Brain microvascular endothelial cell (primary cell): ENCODE data around the gene C12orf60.

Experiments
- DNase-seq: peaks from one replicate; pipeline ENCODE4 v3.0.0-alpha.2; 2020
- H3K27ac ChIP-seq: fragments of 250-450 bp; sonication (Bioruptor Pico); 2 replicates; pipeline ENCODE4 v1.5.1; 2020; ENCODE audit warnings: mild to moderate bottlenecking, moderate library complexity
- H3K27me3 ChIP-seq: fragments of 250-450 bp; sonication (Bioruptor Pico); replicated peaks from 2 replicates; pipeline ENCODE4 v1.5.1; 2020; ENCODE audit warnings: mild to moderate bottlenecking
- H3K36me3 ChIP-seq: fragments of 250-450 bp; sonication (Bioruptor Pico); replicated peaks from 2 replicates; pipeline ENCODE4 v1.5.1; 2020; ENCODE audit warnings: mild to moderate bottlenecking
- H3K4me3 ChIP-seq: 2 replicates; pipeline ENCODE4 v1.5.1; 2011; ENCODE audit warnings: low read depth, mild to moderate bottlenecking, control low read depth, low read length, moderate library complexity
- in situ Hi-C: cut with HindIII; loops from 2 replicates; pipeline ENCODE4 v1.10.0; 2017; ENCODE audit warnings: low sequenced_read_pairs, low pct_ligation_motif_present
- TF ChIP-seq, protein P1 (sequence below): IDR thresholded peaks from 2 replicates; pipeline ENCODE4 v1.5.1; 2011; ENCODE audit warnings: low read depth, mild to moderate bottlenecking, moderate library complexity, low read length, control low read depth, inconsistent platforms; ENCODE audit errors: missing control alignments

C12orf60 gene

DNA sequence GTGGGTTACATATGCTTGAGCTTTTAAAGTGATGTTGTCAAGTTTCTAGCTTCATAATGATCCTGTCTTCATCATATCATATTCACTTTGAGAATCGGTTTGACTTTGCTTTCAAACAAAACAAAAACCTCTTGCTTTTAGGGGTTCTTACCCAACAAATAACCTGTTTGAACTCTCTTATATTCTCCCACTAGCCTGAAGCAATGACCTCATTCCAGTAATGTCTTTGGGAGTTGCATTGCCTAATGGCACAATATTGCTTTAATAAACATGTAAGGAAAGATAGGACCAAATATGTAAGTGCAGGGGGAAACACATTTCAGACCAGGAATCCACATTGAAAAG lies 27.9 kb upstream of the C12orf60 start:
- Histone ChIP-seq H3K36me3 (no peaks in the 10 kb centered on the region), H3K4me3 (peak overlapping the region; percentile 94), H3K27me3 (no peaks in the 10 kb centered on the region), H3K27ac (peak overlapping the region; percentile 72)
- peak; percentile 24 for DNase-seq
- TF ChIP-seq, protein P1, sequence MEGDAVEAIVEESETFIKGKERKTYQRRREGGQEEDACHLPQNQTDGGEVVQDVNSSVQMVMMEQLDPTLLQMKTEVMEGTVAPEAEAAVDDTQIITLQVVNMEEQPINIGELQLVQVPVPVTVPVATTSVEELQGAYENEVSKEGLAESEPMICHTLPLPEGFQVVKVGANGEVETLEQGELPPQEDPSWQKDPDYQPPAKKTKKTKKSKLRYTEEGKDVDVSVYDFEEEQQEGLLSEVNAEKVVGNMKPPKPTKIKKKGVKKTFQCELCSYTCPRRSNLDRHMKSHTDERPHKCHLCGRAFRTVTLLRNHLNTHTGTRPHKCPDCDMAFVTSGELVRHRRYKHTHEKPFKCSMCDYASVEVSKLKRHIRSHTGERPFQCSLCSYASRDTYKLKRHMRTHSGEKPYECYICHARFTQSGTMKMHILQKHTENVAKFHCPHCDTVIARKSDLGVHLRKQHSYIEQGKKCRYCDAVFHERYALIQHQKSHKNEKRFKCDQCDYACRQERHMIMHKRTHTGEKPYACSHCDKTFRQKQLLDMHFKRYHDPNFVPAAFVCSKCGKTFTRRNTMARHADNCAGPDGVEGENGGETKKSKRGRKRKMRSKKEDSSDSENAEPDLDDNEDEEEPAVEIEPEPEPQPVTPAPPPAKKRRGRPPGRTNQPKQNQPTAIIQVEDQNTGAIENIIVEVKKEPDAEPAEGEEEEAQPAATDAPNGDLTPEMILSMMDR = no peak
- in situ Hi-C loops = no loop called here

DNA sequence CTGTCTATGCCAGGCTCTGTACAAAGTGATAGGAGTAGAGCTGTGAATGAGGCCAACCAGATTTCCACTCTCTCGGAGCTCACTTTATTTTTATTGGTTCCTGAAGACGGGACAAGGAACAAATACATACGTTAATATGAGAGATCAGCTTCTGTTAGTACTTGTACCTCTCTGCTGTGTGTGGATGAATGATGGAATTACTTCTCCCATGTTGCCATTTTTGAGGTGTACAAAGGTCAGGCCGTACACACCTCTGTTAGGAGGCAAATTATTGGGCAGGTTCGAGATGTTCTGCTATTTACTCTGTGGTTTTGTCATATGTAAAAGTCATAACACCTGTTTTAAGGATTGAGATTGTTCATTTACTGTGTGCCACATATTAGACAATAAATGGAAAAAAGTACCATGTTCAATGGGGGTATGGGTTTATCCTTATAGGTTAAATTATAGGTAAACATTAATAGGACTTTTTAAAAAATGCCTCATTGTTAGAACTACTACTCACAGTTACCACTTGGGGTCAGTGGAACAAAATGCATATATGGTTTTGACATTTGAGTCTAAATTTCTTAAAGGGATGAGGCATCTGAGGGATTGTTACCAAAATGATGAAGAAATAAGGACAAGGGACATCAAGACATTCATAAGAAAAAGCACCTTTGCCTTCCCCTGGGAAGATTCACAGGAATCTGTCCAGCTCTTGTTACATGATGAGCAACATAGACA lies 27.1 kb upstream of the C12orf60 start:
- in situ Hi-C loops = no loop called here
- H3K4me3 ChIP-seq = no peak overlapping the region
- no peak for DNase-seq
- no peaks in the 10 kb centered on the region for H3K36me3 ChIP-seq
- H3K27ac ChIP-seq = peak overlapping the region; percentile 72
- TF ChIP-seq, protein P1 = peak; percentile 7
- no peaks in the 10 kb centered on the region for H3K27me3 ChIP-seq

DNA sequence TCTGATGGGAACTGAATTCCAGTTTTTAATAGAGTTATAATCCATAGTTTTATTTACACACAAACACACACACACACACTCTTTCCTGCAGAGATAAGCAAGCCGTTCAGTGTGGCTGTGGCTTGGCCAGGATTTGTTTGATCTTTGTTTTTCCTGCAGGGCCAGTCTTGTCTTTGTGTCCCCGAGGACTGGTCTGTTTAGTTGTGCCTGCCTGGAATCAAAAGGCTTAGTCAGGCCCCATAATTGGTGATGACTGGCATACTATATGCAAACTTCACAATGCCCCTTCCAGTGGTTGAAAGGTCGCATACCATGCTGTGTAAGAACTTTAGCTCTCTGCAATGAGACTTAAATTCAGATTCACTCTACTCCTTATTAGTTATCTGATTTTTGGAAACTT lies 26.2 kb upstream of the C12orf60 start:
- Histone ChIP-seq H3K36me3 (no peaks in the 10 kb centered on the region), H3K27ac (no peak overlapping the region), H3K27me3 (no peaks in the 10 kb centered on the region), H3K4me3 (no peak overlapping the region)
- no peak for DNase-seq
- TF ChIP-seq, protein P1 = no peak
- in situ Hi-C loops = no loop called here

DNA sequence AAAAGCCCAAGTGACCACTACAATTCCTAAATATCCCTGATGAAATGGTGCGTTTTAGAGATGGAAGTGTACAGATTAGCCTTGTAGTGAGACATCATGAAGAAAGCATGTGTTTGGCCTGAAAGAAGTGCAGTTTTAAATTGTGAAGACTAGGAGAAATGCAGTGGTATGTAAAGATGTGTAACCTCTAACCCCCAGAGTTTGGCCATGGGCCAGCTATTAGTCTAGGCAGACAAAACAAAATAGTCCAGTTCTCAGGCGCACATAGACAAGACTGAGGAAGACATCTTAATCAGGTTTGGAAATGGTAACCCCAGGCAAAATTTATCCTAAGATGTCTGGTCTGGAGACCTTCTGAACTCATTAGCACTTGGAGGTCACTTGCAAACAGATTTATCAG lies 23.6 kb upstream of the C12orf60 start:
- TF ChIP-seq, protein P1 = no peak
- in situ Hi-C loops = no loop called here
- Histone ChIP-seq H3K4me3 (no peak overlapping the region), H3K36me3 (no peaks in the 10 kb centered on the region), H3K27me3 (no peaks in the 10 kb centered on the region), H3K27ac (no peak overlapping the region)
- DNase-seq = peak; percentile 26

DNA sequence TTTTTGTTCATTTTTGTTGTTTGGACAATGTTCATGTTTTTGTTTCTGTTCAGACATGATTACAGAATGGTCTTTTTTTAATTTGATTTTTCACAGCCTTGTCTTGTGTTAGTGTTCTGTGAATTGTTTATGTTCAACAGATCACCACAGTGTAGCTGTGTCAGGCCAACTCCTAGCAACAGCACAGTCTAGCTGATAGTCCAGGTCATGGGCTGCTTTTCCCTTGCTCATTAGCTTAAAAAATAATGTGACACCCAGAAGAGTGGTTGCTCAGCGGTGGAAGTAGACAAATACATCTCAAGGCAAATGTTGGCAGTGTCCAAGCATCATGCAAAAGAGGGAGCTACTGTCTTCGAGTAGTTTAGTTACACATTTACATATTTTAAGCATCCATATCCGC lies 22.6 kb upstream of the C12orf60 start:
- in situ Hi-C loops = no loop called here

More for the DNA sequence above, 22.6 kb upstream of the C12orf60 start:
- TF ChIP-seq, protein P1 = no peak
- no peak overlapping the region for H3K27ac ChIP-seq
- H3K36me3 ChIP-seq = peaks cover 8% of the 10 kb centered on the region
- H3K4me3 ChIP-seq = no peak overlapping the region
- no peak for DNase-seq
- no peaks in the 10 kb centered on the region for H3K27me3 ChIP-seq
